RKO (cell line): Measurements from ENCODE around the gene TLE2.
A peak's percentile ranks its signal among the peaks of the same experiment; 100 is the strongest.

Experiments used
- DNase-seq: peaks from one replicate; pipeline ENCODE4 v3.0.0-alpha.2; 2016; ENCODE audit warnings: low spot score

The TLE2 gene

GRCh38 chr19:3029065-3029923, at the start of gene TLE2:
Gene TLE2 (minus strand): TSS chr19:3029280. CDS start chr19:3028904, 376 bp downstream.
- no peak for DNase-seq

- DNase-seq = no peak
These were observed 46.7 kb upstream of the TLE2 start for GRCh38 chr19:3075605-3076431.

- peak; percentile 49 for DNase-seq
These were observed 45.0 kb upstream of the TLE2 start for GRCh38 chr19:3073931-3074595.

GRCh38 chr19:3073159-3073563, 44.1 kb upstream of the TLE2 start:
- peak; percentile 72 for DNase-seq

GRCh38 chr19:3071768-3072167, 42.7 kb upstream of the TLE2 start:
- no peak for DNase-seq

GRCh38 chr19:3068071-3068470, 39.0 kb upstream of the TLE2 start:
- no peak for DNase-seq

GRCh38 chr19:3067563-3067962, 38.5 kb upstream of the TLE2 start:
- DNase-seq = no peak

- DNase-seq = no peak
These were observed 37.5 kb upstream of the TLE2 start for GRCh38 chr19:3066482-3067049.

GRCh38 chr19:3065675-3066357, 36.7 kb upstream of the TLE2 start:
- no peak for DNase-seq

GRCh38 chr19:3064011-3064330, 34.9 kb upstream of the TLE2 start:
- DNase-seq = no peak

GRCh38 chr19:3062165-3063105, 33.4 kb upstream of the TLE2 start, which contains the start of gene TLE5:
Gene TLE5 (minus strand): TSS chr19:3062495. CDS start chr19:3062200, 295 bp downstream.
- peak; percentile 61 for DNase-seq

GRCh38 chr19:3061182-3062161, 32.4 kb upstream of the TLE2 start:
- peak; percentile 50 for DNase-seq

GRCh38 chr19:3060857-3061181, 31.7 kb upstream of the TLE2 start:
- DNase-seq = no peak

- DNase-seq = no peak
These were observed 30.6 kb upstream of the TLE2 start for GRCh38 chr19:3059653-3060052.

GRCh38 chr19:3058821-3059314, 29.8 kb upstream of the TLE2 start:
- no peak for DNase-seq

- DNase-seq = no peak
These were observed 29.1 kb upstream of the TLE2 start for GRCh38 chr19:3058009-3058820.

GRCh38 chr19:3057275-3057714, 28.2 kb upstream of the TLE2 start:
- DNase-seq = no peak

GRCh38 chr19:3056417-3057088, 27.5 kb upstream of the TLE2 start:
- DNase-seq = no peak
